HG02610 (cell line): ENCODE measurements around the gene KLHDC4.

Experiments
- ATAC-seq: cut with Tn5 transposase; IDR thresholded peaks from one replicate; pipeline ENCODE4 v1.9.1; 2021; ENCODE audit warnings: mild to moderate bottlenecking, moderate library complexity; ENCODE audit not compliant: unreplicated experiment

The KLHDC4 gene

GRCh38 chr16:87666919-87667318, 98.9 kb downstream of the KLHDC4 start:
- ATAC-seq = no peak

DNA sequence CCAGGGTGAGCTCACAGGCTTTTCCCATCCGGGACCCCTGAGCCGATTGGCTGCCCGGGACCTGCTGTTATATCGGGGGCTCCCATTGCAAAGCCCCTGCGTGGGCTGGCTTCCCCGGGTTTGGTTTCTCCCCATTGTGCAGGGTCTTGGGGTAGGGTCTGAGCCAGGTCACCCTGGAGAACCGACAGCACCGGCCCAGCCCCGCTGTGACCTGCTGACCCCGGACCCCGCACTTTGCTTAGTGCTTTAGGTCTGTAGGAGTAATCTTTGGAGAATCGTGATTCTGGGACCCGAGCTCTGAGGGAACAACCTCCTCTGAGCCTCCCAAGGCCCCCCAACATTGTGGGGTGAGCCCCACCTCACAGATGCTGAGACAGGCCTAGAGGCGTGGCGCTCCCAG, 100.6 kb downstream of the KLHDC4 start:
- no peak for ATAC-seq

DNA sequence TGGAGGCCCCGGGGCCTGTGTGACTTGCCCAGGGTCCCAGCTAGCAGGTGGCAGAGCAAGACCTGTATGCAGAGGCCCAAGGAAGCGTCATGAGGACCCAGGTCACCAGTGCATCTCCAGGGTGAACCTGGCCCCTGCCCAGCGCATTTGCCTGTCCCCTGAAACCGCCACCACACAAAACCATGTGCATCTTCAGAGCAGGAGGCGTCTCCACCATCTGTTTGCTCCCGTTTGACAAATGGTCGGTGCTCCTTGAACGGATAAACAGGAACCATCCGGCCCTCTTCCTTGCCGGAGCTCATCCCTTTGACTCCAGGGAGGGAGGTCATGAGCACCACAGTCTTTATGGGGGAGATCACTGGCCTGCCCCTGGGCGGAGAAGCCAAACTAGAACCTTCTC, 101.0 kb downstream of the KLHDC4 start:
- ATAC-seq = no peak

GRCh38 chr16:87662254-87663204, 103.3 kb downstream of the KLHDC4 start:
- no peak for ATAC-seq

DNA sequence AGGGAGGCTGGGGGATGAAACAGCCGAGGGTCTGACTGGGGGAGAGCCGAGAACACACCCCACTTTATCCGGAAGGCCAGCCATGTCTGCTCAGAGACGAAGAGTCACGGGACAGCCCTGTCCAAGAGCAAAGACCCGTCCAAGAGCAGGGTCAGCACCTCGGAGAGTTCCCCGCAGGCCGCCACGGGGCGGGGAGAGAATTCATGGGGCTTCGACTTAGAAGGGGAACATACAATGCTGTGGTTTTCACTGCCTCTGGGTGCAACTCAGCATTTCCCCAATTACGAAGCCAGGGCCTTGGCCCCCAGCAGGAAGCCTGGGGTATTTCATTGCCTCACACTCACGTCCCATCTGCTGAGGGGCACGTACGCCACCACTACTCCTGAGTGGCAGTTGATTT, 104.2 kb downstream of the KLHDC4 start:
- no peak for ATAC-seq

GRCh38 chr16:87658564-87659225, 107.1 kb downstream of the KLHDC4 start:
- ATAC-seq = no peak
